ENCODE measurements around the gene STOML1. TPM values are rescaled to one million over a fixed set of nuclear protein-coding genes. Genes with fewer than 3 reads are reported as not detected.
A peak's percentile ranks its signal among the peaks of the same experiment; 100 is the strongest.

The STOML1 gene
- total and polyA plus RNA-seq, 2 experiments from 2014 or later: 27.2 to 27.8 TPM

DNA sequence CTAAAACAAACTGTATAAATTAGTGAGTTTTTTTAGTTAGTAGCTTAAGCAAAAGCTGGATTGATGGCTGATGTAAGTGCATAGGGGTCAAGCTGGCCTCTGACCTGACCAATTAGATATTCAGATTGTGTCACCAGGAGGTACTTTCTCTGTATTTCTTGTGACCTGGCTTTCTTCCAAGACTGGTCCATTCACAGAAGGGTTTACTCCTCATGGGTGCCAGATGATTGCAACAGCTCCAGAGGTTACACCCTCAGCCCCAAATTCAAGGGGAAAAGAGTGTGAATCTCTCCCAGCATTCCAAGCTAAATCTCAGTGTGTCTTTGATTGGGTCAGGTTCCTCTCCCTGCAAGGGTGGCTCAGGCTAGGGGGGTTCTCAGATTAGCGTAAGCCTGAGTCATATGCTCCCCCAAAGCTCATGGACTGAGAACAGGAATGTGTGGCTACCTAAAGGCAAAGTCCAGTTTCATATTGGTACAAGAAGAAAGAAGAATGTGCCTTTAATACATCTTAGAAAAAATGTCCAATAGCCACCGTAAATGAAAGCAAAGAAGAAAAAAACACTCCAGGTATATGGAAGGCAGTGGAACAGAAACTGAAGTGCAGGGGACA is 18.9 kb upstream of the STOML1 start:
- Histone ChIP-seq H3K4me3 (peak overlapping the region; percentile 24; the same call in 1 of the 2 replicates), H3K36me3 (ENCODE audit: low read depth) (0 out of 2 replicates have a peak, but pooled peaks cover 10% of the 10 kb centered on the region), H3F3A (ENCODE audit: insufficient read depth) (peaks cover 33% of the 10 kb centered on the region), H3K27ac (peak overlapping the region; percentile 50), H3K9me3 (ENCODE audit: low read depth) (no peaks in the 10 kb centered on the region), H3K4me1 (ENCODE audit: insufficient read depth) (peaks cover 30% of the 10 kb centered on the region), H2AFZ (no peak overlapping the region), H3K27me3 (replicated peaks; ENCODE audit: insufficient read depth) (no peaks in the 10 kb centered on the region), H4K20me1 (ENCODE audit: insufficient read depth) (peaks cover 26% of the 10 kb centered on the region), H3K4me2 (ENCODE audit: unreplicated experiment) (peak overlapping the region; percentile 40), H3K9me2 (ENCODE audit: insufficient read depth) (no peaks in the 10 kb centered on the region), H3K79me2 (ENCODE audit: insufficient read depth) (peaks cover 100% of the 10 kb centered on the region), H3K9ac (no peak overlapping the region)
- DNase-seq: peak; percentile 57
- no peak for TF ChIP-seq EZH2 (IDR thresholded peaks at IDR 0.05; ENCODE audit: insufficient read depth, poor library complexity, severe bottlenecking)
- no peak for TF ChIP-seq EZH2phosphoT487 (IDR thresholded peaks at IDR 0.05; ENCODE audit: insufficient read depth, low read depth)
- in situ Hi-C loops (cut with MboI): no loop called here
- WGBS, 2 experiments (ENCODE audit: low coverage in 1 of 2, low lambda C conversion rate in 2 of 2, missing lambda C conversion rate in 2 of 2): 72 to 76% methylated on average over 2 of the region's 2 CpGs

DNA sequence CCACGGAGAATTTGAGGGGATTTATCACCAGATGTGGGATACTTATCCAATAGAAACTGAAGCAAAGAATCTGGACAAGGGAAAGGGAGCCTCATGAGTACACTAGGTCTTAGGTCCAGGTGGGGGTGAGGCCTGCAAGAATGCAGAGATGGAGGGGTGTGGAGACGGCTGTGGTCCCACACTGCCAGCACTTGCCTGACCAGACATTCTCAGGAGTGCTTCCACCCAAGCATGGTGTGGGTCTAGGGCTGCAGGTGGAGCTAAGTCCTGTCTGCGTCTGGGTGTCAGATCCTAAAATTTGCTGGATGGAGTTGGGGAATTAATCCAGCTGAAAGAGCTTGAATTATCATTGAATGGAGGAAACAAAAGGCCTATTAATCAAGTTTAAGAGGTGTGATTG is 16.8 kb upstream of the STOML1 start:
- H3K4me3 ChIP-seq: no peak overlapping the region
- no peak overlapping the region for H3K27ac ChIP-seq
- peaks cover 21% of the 10 kb centered on the region; the same call in 1 of the 2 replicates for H3K36me3 ChIP-seq (ENCODE audit: low read depth)
- H3K9ac ChIP-seq: no peak overlapping the region
- no peaks in the 10 kb centered on the region for H3K27me3 ChIP-seq (replicated peaks; ENCODE audit: insufficient read depth)
- H3K9me3 ChIP-seq (ENCODE audit: low read depth): no peaks in the 10 kb centered on the region
- peaks cover 33% of the 10 kb centered on the region for H3F3A ChIP-seq (ENCODE audit: insufficient read depth)
- TF ChIP-seq EZH2 (IDR thresholded peaks at IDR 0.05; ENCODE audit: insufficient read depth, poor library complexity, severe bottlenecking): no peak
- no peak for TF ChIP-seq EZH2phosphoT487 (IDR thresholded peaks at IDR 0.05; ENCODE audit: insufficient read depth, low read depth)
- H3K79me2 ChIP-seq (ENCODE audit: insufficient read depth): peaks cover 100% of the 10 kb centered on the region
- H3K4me1 ChIP-seq (ENCODE audit: insufficient read depth): peaks cover 30% of the 10 kb centered on the region
- no peak overlapping the region for H2AFZ ChIP-seq
- DNase-seq: no peak
- H3K4me2 ChIP-seq (ENCODE audit: unreplicated experiment): no peak overlapping the region
- peaks cover 19% of the 10 kb centered on the region for H4K20me1 ChIP-seq (ENCODE audit: insufficient read depth)
- no peaks in the 10 kb centered on the region for H3K9me2 ChIP-seq (ENCODE audit: insufficient read depth)
- 69 to 71% methylated on average over 3 of the region's 3 CpGs for WGBS, 2 experiments (ENCODE audit: low coverage in 1 of 2, low lambda C conversion rate in 2 of 2, missing lambda C conversion rate in 2 of 2)
- in situ Hi-C loops (cut with MboI): no loop called here

DNA sequence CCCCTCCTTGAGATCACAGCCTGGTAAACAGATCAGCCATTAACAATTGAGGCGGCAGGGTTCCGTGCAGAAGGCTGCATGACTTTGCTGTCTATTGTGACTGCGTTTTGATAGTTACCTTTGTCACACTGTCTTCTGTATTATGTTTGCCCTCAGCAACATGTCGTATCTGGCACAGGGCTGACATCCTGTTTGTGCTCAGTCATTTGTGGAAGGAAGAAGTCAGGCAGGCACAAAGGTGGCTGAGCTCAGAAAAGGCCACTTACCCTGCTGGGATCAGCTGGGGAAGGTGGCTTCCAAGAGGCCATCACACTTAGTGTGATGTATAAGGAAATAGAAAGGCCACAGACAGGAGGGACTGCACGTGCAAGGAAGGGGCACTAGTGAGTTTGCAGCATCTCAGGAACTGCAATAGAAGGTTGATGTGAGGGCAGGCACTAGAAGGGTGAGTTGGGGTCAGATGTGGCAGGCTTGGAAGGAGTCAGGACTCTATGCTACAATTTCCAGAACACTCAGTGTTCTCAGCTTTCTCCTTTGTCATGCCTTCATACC is 15.8 kb upstream of the STOML1 start:
- Histone ChIP-seq H3K36me3 (ENCODE audit: low read depth) (peaks cover 29% of the 10 kb centered on the region), H2AFZ (no peak overlapping the region), H3F3A (ENCODE audit: insufficient read depth) (peaks cover 26% of the 10 kb centered on the region), H3K27me3 (replicated peaks; ENCODE audit: insufficient read depth) (no peaks in the 10 kb centered on the region), H3K4me3 (no peak overlapping the region), H3K9me3 (ENCODE audit: low read depth) (no peaks in the 10 kb centered on the region), H3K27ac (no peak overlapping the region), H3K4me2 (ENCODE audit: unreplicated experiment) (no peak overlapping the region), H3K79me2 (ENCODE audit: insufficient read depth) (peaks cover 100% of the 10 kb centered on the region), H3K9me2 (ENCODE audit: insufficient read depth) (no peaks in the 10 kb centered on the region), H4K20me1 (ENCODE audit: insufficient read depth) (peaks cover 16% of the 10 kb centered on the region; the same call in 1 of the 2 replicates), H3K4me1 (ENCODE audit: insufficient read depth) (peaks cover 24% of the 10 kb centered on the region), H3K9ac (no peak overlapping the region)
- 87 to 88% methylated on average over 5 of the region's 5 CpGs for WGBS, 2 experiments (ENCODE audit: low coverage in 1 of 2, low lambda C conversion rate in 2 of 2, missing lambda C conversion rate in 2 of 2)
- TF ChIP-seq EZH2 (IDR thresholded peaks at IDR 0.05; ENCODE audit: insufficient read depth, poor library complexity, severe bottlenecking) (no peak), EZH2phosphoT487 (IDR thresholded peaks at IDR 0.05; ENCODE audit: insufficient read depth, low read depth) (no peak)
- DNase-seq: no peak
- in situ Hi-C loops (cut with MboI): no loop called here

DNA sequence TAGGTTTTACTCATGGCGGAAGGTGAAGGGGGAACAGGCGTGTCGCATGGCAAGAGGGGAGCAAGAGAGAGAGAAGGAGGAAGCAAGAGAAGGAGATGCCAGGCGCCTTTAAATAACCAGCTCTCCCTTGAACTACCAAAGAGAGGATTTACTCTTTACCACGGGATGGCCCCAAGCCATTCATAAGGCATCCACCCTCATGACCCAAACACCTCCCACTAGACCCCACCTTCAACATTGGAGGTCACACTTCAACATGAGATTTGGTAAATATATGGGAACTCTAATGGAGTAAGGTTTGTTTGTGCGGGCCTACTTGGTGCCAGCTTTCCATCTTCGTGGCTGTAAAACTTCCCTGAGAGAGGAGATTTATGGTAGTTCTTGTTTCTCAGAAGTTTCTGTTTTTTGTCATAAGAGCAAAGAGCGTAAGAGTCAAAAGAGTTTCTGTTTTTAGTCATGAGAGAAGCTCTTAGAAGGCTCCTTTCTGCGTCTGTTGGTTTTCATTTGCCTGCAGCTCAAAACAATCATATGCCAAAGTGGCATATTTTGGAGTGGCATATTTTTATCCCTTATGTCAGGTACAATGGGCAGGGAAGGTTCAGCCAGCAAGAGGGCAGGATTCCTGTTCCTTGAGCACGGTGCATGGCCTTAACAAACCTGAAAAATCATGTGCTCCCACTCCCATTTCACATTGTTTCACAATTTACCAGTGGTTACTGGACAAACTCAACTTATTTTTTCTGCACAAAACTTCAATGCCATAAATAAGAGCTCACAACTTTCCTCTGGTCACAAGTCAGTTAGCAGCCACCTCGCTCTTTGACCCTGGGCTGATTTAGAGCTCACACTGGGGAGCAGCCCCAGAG is 14.9 kb upstream of the STOML1 start:
- H2AFZ ChIP-seq: no peak overlapping the region
- peaks cover 16% of the 10 kb centered on the region; the same call in 1 of the 2 replicates for H4K20me1 ChIP-seq (ENCODE audit: insufficient read depth)
- H3F3A ChIP-seq (ENCODE audit: insufficient read depth): peaks cover 17% of the 10 kb centered on the region
- peaks cover 36% of the 10 kb centered on the region for H3K36me3 ChIP-seq (ENCODE audit: low read depth)
- H3K27ac ChIP-seq: no peak overlapping the region
- H3K4me1 ChIP-seq (ENCODE audit: insufficient read depth): peaks cover 18% of the 10 kb centered on the region
- TF ChIP-seq EZH2 (IDR thresholded peaks at IDR 0.05; ENCODE audit: insufficient read depth, poor library complexity, severe bottlenecking) (no peak), EZH2phosphoT487 (IDR thresholded peaks at IDR 0.05; ENCODE audit: insufficient read depth, low read depth) (no peak)
- peaks cover 100% of the 10 kb centered on the region for H3K79me2 ChIP-seq (ENCODE audit: insufficient read depth)
- in situ Hi-C loops (cut with MboI): no loop called here
- no peak overlapping the region for H3K4me2 ChIP-seq (ENCODE audit: unreplicated experiment)
- DNase-seq: no peak
- H3K9me3 ChIP-seq (ENCODE audit: low read depth): no peaks in the 10 kb centered on the region
- H3K4me3 ChIP-seq: no peak overlapping the region
- no peaks in the 10 kb centered on the region for H3K9me2 ChIP-seq (ENCODE audit: insufficient read depth)
- 88 to 93% methylated on average over 11 of the region's 11 CpGs for WGBS, 2 experiments (ENCODE audit: low coverage in 1 of 2, low lambda C conversion rate in 2 of 2, missing lambda C conversion rate in 2 of 2)
- no peaks in the 10 kb centered on the region for H3K27me3 ChIP-seq (replicated peaks; ENCODE audit: insufficient read depth)
- no peak overlapping the region for H3K9ac ChIP-seq

All from GM23248 (cell line).